Aorta (tissue), 5 donors: ENCODE data around the gene NOC3L. TPM values are rescaled to one million over a fixed set of nuclear protein-coding genes. Genes with fewer than 3 reads are reported as not detected.
A peak's percentile ranks its signal among the peaks of the same experiment; 100 is the strongest.
"Not testable (repeated sequence)": the region's sequence is repeated elsewhere in the genome, so short reads cannot be mapped to it uniquely, and the experiment has no call there.

Experiments used
- ATAC-seq: fragments of 200-7000 bp; cut with Tn5 transposase; one replicate; pipeline ENCODE4 v1.9.1; 2022; ENCODE audit warnings: moderate library complexity; ENCODE audit not compliant: low FRiP score
- DNase-seq, 2 donors: peaks; one replicate each; pipeline ENCODE4 v3.0.0-alpha.2; 2020
- H3K27ac ChIP-seq, 2 donors: one replicate each; pipeline ENCODE4 v1.5.1; 2013; ENCODE audit warnings: low read length in 2 of 2, mild to moderate bottlenecking in 2 of 2, moderate library complexity in 2 of 2, control low read depth in 1 of 2, inconsistent platforms in 1 of 2, low read depth in 1 of 2
- H3K27me3 ChIP-seq, 2 donors: one replicate each; pipeline ENCODE4 v1.6.1; 2013; ENCODE audit warnings: control low read depth in 1 of 2, low read length in 1 of 2, mild to moderate bottlenecking in 1 of 2, moderate library complexity in 1 of 2; ENCODE audit not compliant: insufficient read depth in 2 of 2, control insufficient read depth in 1 of 2
- H3K36me3 ChIP-seq, 2 donors: one replicate each; pipeline ENCODE4 v1.6.1; 2013; ENCODE audit warnings: control low read depth in 1 of 2, low read length in 1 of 2, mild to moderate bottlenecking in 1 of 2; ENCODE audit not compliant: insufficient read depth in 2 of 2, control insufficient read depth in 1 of 2
- H3K4me1 ChIP-seq, 2 donors: one replicate each; pipeline ENCODE4 v1.6.1; 2013; ENCODE audit warnings: low read length in 2 of 2, control low read depth in 1 of 2, mild to moderate bottlenecking in 1 of 2, moderate library complexity in 1 of 2; ENCODE audit not compliant: insufficient read depth in 2 of 2, control insufficient read depth in 1 of 2
- H3K4me3 ChIP-seq, 2 donors: one replicate each; pipeline ENCODE4 v1.5.1; 2013; ENCODE audit warnings: low read length in 2 of 2, control low read depth in 1 of 2, mild to moderate bottlenecking in 1 of 2
- H3K9me3 ChIP-seq: one replicate; pipeline ENCODE4 v1.6.1; 2013; ENCODE audit warnings: mild to moderate bottlenecking, low read length; ENCODE audit not compliant: control insufficient read depth
- WGBS, 2 donors: extraction: QIAGEN DNeasy Blood & Tissue Kit; methylation state at CpG; one replicate each; pipeline ENCODE4 v1.1.7; 2013; 5-methylcytosine and 5-hydroxymethylcytosine counted together
- intact Hi-C, 2 donors: fragments of 100-400 bp; cut with DNase I; formaldehyde crosslinking; loops; one replicate each; pipeline versions ENCODE4 v1.14.2 to v1.15.0; 2022
- polyA plus RNA-seq, 2 donors: library from polyadenylated mRNA; stranded (reverse); fragments of 200-250 nt; gene quantifications; one replicate each; pipeline ENCODE4 v1.2.3, GENCODE V29; 2013
- total RNA-seq, 2 donors: library from RNA; stranded (reverse); fragmentation: NEBNext Ultra II Directional; extraction: Animal tissue kit (Norgen Biotek cat#: 25700); gene quantifications; one replicate each; pipeline ENCODE4 v1.2.1, GENCODE V29; 2021
- donor health status: healthy with polysubstance abuse.
- donor health status: Bipolar disorder and iron deficiency.
- donor health status: DM: no; HTN: no; CAD: no.
- donor health status: DM: no; HTN: no; CAD: no.
- donor health status: DM: yes; HTN: yes; CAD: no.

NOC3L gene
- total and polyA plus RNA-seq, 4 donors = 3.6 to 17.6 (median 10.7) TPM

DNA sequence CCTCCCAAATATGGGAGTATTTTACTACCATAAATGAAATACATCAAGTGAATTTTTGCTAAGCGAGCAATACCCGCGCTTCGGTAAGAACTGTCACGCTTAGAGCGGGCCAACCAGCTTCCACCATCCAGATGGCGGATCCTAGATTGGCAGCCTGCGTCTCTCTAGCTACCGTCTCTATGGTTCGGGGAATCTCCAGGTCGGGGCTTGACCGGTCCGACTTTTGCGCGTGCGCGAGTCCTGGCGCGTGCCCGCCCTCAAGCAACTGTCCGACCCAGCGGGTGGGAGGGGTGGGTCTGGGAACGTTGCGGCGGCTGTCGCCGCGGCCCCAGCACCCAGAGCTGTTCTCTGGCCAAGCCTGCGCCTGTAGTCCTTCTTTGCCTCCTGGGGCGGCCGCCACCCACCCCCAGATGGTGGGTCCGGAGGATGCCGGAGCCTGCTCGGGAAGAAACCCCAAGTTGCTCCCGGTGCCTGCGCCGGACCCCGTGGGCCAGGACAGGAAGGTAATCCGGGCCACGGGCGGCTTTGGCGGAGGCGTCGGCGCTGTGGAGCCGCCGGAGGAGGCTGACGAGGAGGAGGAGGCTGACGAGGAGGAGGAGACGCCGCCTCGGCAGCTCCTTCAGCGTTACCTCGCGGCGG lies 39.6 kb upstream of the NOC3L start, which contains the start of gene TBC1D12:
Gene TBC1D12 (plus strand): TSS at position 338 of the 639 bp plus-strand sequence. CDS start 73 bp downstream, at position 411.
- no peaks in the 10 kb centered on the region for H3K36me3 ChIP-seq
- peak within 1 kb of the TSS; percentile 82 to 98 for H3K27ac ChIP-seq
- ATAC-seq (peak; percentile 98), DNase-seq (peak; percentile 97 to 98)
- H3K4me3 ChIP-seq = peak within 1 kb of the TSS; percentile 97
- WGBS, 2 donors = 0% methylated on average over 45 to 56 of the region's 56 CpGs
- intact Hi-C loops = loop anchor here (1.0 to 5.0 kb wide), 3 partner anchors 39 to 40 kb away; partner anchors contain the start of gene NOC3L (in 1 of the 2)
- H3K27me3 ChIP-seq = no peaks in the 10 kb centered on the region
- H3K4me1 ChIP-seq = peaks cover 0 to 2% of the 10 kb centered on the region in 2 donors
- no peaks in the 10 kb centered on the region for H3K9me3 ChIP-seq

DNA sequence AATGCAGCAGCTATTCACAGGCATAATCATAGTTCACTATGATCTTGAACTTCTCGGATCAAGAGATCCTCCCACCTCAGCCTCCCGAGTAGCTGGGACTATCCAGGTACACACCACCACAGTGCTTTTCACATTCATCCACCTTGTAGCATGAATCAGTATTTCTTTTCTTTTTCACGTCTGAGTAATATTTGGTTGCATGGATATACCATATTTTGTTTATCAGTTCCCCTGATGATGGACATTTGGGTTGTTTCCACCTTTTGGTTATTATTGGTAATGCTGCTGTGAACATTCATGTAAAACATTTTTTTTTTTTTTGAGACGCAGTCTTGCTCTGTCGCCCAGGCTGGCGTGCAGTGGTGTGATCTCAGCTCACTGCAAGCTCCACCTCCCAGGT lies 36.0 kb upstream of the NOC3L start:
- no peak for ATAC-seq
- no peak for DNase-seq
- H3K36me3 ChIP-seq = no peaks in the 10 kb centered on the region
- no peaks in the 10 kb centered on the region for H3K27me3 ChIP-seq
- no peaks in the 10 kb centered on the region for H3K4me1 ChIP-seq
- H3K9me3 ChIP-seq = no peaks in the 10 kb centered on the region
- H3K4me3 ChIP-seq = no peak overlapping the region
- WGBS, 2 donors = 88 to 90% methylated on average over 6 of the region's 6 CpGs
- intact Hi-C loops = no loop called here
- H3K27ac ChIP-seq = no peak overlapping the region

DNA sequence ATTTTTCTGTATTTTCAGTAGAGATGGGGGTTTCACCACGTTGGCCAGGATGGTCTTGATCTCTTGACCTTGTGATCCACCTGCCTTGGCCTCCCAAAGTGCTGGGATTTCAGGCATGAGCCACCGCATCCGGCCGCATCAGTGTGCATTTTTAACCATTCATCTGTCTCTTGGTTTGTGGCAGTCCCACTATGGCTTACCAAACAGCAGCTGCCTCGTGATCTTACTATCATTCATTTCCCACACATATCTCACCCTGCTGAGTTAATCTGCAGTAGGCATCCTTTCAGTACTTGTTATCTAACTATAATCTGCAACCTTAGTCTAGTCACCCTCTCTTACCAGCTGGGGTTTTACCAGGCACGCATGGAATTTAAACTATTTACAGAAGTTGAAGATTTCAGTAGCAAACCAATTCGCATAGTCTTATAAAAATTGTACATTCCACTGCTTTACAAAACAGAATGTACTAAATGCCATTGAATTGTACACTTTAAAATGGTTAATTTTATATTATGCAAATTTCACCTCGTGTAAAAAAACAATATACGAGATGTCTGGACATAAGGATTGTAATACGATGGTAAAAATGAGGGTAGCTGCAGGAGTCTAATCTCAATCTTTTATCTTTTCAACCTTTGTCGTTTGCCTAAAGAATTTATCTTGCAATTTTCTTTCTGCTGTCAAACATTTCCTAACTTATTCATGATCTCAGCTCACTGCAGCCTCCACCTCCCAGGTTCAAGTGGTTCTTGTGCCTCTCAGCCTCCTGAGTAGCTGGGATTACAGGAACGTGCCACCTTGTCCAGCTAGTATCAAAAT lies 35.0 kb upstream of the NOC3L start:
- H3K36me3 ChIP-seq = no peaks in the 10 kb centered on the region
- H3K27ac ChIP-seq = no peak overlapping the region
- WGBS, 2 donors = 34 to 37% methylated on average over 12 of the region's 12 CpGs
- intact Hi-C loops = no loop called here
- no peaks in the 10 kb centered on the region for H3K4me1 ChIP-seq
- H3K27me3 ChIP-seq = no peaks in the 10 kb centered on the region
- no peaks in the 10 kb centered on the region for H3K9me3 ChIP-seq
- ATAC-seq (no peak), DNase-seq (no peak)
- no peak overlapping the region for H3K4me3 ChIP-seq

DNA sequence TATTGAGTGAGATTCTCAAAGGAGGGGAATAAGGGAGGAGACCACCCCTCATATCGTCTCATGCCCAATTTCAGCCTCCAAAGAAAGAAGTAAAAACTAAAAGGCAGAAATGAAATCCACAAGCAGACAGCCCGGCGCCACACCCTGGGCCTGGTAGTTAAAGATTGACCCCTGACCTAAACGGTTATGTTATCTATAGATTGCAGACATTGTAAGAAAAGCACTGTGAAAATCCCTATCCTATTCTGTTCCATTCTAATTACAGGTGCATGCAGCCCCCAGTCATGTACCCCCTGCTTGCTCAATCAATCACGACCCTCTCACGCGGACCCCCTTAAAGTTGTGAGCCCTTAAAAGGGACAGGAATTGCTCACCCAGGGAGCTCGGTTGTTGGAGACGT lies 29.4 kb upstream of the NOC3L start:
- H3K9me3 ChIP-seq, H3K27ac ChIP-seq, intact Hi-C loops, DNase-seq, ATAC-seq, H3K36me3 ChIP-seq, H3K27me3 ChIP-seq, H3K4me1 ChIP-seq, H3K4me3 ChIP-seq: not testable (repeated sequence)
- 85% methylated on average over 9 of the region's 9 CpGs for WGBS, 2 donors

DNA sequence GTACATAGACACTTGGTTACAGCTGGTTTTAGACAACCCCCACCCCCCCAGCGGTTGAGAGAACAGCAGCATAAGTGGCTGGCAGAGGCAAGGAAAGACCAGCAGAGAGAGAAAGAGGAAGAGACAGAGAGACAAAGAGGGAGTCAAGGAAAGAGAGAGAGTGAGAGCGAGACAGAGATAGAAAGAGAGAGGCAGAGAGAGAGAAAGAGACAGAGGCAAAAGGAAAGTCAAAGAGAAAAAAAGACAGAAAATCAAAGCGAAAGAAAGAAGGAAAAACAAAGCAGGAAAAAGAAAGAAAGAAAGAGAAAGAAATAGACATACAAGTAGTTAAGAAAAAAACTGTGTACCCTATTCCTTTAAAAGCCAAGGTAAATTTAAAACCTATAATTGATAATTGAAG lies 23.0 kb upstream of the NOC3L start:
- ATAC-seq, H3K36me3 ChIP-seq, H3K27ac ChIP-seq, intact Hi-C loops, H3K27me3 ChIP-seq, DNase-seq, H3K4me3 ChIP-seq, H3K4me1 ChIP-seq, H3K9me3 ChIP-seq: not testable (repeated sequence)
- 93% methylated on average over 3 of the region's 3 CpGs for WGBS, 2 donors

DNA sequence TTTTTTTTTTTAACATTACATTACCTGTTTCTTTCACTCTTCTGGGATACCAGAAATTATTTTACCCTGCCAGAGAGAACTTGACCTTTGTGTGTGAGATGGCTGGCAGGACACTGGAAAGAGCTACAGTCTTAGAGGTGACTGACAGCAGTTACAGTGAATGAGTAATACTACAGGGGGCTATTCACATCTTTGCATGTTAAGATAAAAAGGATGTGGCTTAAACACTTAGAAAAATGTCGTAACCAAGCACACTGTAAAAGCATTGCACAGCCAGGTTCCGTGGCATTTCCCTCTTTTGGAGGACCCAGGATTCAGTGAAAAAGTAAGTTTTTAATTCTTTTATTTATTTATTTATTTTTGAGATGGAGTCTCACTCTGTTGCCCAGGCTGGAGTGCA lies 20.8 kb upstream of the NOC3L start:
- Histone ChIP-seq H3K27me3 (no peaks in the 10 kb centered on the region), H3K36me3 (no peaks in the 10 kb centered on the region), H3K27ac (no peak overlapping the region), H3K9me3 (no peaks in the 10 kb centered on the region), H3K4me3 (no peak overlapping the region), H3K4me1 (no peaks in the 10 kb centered on the region)
- DNase-seq (no peak), ATAC-seq (no peak)
- intact Hi-C loops = no loop called here
- 91 to 100% methylated on average over 2 of the region's 2 CpGs for WGBS, 2 donors

DNA sequence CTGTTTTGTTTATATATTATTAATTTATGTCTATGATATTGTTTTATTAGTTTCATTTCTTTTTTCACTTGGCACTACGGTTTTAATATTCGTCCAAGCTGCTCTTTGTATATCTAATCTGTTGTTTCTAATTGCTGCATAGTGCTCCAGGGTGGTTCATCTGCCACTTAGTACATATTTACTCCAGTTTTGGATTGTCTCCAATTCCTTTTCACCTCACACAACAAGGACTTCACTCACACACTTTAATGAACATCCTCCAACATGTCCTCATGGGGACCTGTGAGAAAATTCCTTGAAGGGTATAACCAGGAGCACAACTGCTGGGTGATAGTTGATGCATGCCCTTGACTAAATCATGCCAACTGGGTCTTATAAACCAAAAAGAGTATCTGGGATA lies 14.1 kb upstream of the NOC3L start:
- Histone ChIP-seq H3K9me3 (no peaks in the 10 kb centered on the region), H3K36me3 (no peaks in the 10 kb centered on the region), H3K4me3 (no peak overlapping the region), H3K4me1 (no peaks in the 10 kb centered on the region), H3K27me3 (no peaks in the 10 kb centered on the region), H3K27ac (no peak overlapping the region)
- intact Hi-C loops = no loop called here
- 82 to 88% methylated on average over 2 of the region's 2 CpGs for WGBS, 2 donors
- ATAC-seq (no peak), DNase-seq (no peak)

DNA sequence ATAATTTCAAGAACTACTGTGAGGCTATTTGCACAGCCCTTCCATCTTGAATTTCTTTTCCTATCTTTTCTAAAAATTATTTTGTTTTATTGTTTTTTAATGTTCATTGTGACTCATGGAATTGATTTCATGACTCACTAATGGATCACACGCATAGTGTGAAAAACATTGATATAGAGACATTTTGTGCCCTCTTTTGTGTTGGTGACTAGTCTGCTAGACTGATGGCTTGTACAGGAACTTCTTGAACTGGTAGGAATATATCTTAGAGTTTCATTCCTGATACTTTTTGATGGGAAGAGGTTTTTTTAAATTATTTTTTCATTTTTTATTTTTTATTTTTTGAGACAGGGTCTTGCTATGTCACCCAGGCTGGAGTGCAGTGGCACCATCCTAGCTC lies 12.6 kb upstream of the NOC3L start:
- Histone ChIP-seq H3K36me3 (no peaks in the 10 kb centered on the region), H3K27ac (no peak overlapping the region), H3K9me3 (no peaks in the 10 kb centered on the region), H3K27me3 (no peaks in the 10 kb centered on the region), H3K4me1 (no peaks in the 10 kb centered on the region), H3K4me3 (no peak overlapping the region)
- intact Hi-C loops = no loop called here
- no peak for DNase-seq
- no peak for ATAC-seq
- WGBS, 2 donors = 88% methylated on average over 1 of the region's 1 CpG

DNA sequence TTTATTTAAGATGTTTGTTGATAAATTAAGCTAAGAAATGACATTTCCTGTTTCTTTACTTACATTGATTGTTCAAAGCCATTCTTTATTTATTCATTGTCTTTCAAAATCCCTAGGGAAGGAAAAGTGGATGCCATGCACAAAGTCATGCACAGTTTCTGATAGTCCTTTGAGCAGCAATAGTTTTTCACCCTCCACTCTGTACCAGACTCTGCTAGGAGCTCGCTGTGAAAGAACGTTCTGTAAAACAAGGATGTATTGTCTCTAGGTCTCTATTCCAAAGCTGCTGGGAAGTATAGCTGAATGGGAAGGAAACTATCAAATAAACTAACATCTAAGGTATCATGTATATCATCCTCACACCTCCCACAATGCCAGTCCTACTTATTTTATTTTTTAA lies 7.8 kb upstream of the NOC3L start:
- no peaks in the 10 kb centered on the region for H3K27me3 ChIP-seq
- 58 to 64% methylated on average over 2 of the region's 2 CpGs for WGBS, 2 donors
- H3K36me3 ChIP-seq = no peaks in the 10 kb centered on the region
- no peak overlapping the region for H3K4me3 ChIP-seq
- H3K4me1 ChIP-seq = no peaks in the 10 kb centered on the region
- DNase-seq = no peak
- H3K27ac ChIP-seq = no peak overlapping the region
- no peak for ATAC-seq
- intact Hi-C loops = no loop called here
- no peaks in the 10 kb centered on the region for H3K9me3 ChIP-seq
